HG03469 (cell line): ENCODE results near the gene PHC2.

Experiments used
- ATAC-seq: cut with Tn5 transposase; IDR thresholded peaks from one replicate; pipeline ENCODE4 v1.9.1; 2021; ENCODE audit warnings: mild to moderate bottlenecking, moderate library complexity, moderate number of reproducible peaks; ENCODE audit not compliant: unreplicated experiment

The PHC2 gene

GRCh38 chr1:33455539-33456501 is 24.9 kb upstream of the PHC2 start:
- ATAC-seq: no peak

GRCh38 chr1:33454646-33455282 is 23.9 kb upstream of the PHC2 start:
- ATAC-seq: no peak

GRCh38 chr1:33446590-33446989 is 15.7 kb upstream of the PHC2 start:
- no peak for ATAC-seq

DNA sequence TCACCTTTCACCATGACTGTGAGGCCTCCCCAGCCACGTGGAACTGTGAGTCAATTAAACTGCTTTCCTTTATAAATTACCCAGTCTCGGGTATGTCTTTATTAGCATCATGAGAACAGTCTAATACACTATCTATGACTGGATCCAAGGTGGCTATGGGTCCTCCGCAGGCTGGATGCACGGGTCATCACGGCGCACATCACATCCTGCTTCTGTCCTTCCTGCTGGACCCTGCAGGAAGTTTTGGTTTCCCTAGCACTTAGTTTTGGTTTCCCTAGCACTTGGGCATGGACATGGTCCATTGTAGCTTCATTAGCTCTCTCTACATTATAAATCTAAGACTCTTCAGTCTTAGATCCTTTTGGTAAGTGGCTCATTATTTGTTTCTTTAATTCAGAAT is 14.2 kb upstream of the PHC2 start:
- no peak for ATAC-seq

GRCh38 chr1:33443705-33444180 is 12.8 kb upstream of the PHC2 start:
- ATAC-seq: no peak

DNA sequence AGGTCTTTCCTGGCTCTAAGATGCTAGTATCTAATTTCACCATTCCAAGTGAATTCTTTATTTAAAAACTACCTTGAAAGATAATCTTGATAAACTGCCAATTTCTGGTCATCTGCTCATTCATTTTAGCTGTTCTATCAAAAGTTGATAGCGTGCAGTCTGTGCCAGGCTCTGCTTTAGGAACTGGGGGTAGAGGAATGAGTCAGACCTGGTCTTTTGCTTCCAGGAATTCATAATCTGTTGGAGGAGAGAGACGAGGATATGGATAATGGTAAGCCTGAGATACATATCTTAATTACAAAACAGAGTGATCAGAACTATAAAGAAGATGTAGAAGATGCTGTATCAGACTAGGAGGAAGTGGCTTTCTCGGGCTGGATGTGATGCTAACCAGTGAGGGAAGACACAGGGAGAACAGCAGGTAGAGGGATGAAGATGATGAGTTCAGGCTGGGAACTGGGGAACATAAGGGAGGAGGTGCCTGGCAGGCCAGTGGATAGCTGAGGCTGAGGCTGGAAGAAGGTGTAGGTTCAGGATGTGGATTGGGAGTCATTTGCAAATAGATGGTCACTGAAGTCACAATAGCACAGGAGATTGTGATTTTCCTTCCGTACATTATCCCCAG is 12.3 kb upstream of the PHC2 start:
- no peak for ATAC-seq

DNA sequence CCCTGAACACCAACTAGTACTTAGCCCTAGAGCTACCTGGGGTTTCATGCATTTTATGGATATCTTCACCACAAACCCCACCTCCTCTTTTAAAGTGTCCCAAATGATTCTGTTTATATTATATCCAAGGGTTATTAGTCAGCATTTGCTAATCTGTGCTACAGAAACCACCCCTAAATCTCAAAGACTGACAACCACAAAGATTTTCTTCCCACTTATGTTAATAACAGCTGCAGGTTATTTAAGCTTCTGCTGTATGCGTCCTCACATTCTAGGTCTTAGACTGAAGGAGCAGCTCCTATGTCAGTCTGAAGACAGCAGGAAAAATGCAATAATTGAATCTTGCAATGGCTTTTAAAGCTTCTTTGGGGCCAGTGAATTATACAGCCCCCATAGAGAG is 11.2 kb upstream of the PHC2 start:
- no peak for ATAC-seq

DNA sequence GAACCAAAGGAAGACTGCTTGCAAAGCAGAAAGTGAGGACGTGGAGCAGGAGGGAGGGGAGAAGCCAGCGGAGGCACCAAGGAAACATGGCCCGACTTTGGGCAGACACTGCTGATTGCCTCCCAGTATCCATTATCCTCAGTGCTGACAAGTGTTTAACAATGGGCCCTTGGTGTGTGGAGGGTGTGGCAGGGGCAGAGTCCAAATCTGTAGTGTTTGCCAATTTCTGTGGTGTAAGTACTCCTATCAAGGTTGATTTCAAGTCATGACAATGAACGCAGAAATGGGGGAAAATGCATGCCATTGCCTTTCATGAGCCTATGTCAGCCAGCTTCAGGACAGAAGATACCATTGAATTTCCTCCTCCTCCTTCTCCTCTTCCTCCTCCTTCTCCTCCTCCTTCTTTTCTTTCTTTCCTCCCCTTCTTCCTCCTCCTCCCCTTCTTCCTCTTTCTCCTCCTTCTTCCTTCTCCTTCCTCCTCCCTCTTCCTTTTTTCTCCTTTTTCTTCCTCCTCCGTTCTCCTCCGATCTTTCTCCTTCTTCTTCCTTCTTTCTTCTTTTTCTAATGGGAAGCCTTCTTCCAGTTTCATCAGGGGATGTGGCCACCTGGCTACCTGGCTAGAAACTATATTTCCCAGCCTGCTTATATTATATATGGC is 10.3 kb upstream of the PHC2 start:
- no peak for ATAC-seq

- no peak for ATAC-seq
These were observed 8.8 kb upstream of the PHC2 start for GRCh38 chr1:33439662-33440061.

- ATAC-seq: no peak
These were observed 7.7 kb upstream of the PHC2 start for GRCh38 chr1:33438364-33439160.

DNA sequence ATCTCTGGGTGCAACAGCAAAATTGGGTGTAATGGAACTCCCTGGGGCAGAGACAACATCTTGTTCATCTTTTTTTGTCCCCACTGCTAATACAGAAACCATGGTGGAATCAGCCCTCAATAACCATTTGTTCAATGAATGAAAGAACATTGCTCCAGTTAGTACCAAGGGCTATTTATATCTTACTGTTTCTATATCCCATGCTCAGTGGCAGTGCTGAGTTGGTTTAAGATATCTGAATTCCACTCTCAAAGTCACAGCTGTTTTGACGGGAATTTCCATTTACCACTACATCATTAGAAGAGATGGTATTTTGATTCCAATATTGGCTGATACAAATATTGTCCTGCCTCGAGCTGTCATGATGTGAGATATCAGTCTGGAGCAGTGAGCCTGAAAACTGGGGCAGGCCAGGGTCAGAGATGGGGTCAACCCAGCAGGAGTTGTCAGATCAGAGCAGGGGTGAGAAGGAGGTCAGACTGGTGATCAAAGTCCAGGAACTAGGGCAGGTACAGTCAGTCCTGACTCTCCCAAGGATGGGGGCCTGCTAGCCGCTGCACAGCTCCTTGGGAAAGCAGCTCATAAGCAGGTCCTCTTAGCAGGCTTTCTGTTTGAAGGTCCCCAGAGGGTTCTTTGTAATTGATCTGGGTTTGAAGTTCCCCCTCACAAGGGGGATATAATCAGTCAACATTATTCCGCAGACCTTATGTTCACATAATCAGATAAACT is 5.8 kb upstream of the PHC2 start:
- ATAC-seq: no peak

- no peak for ATAC-seq
These were observed 4.4 kb upstream of the PHC2 start for GRCh38 chr1:33435096-33435820.

- no peak for ATAC-seq
These were observed 3.5 kb upstream of the PHC2 start for GRCh38 chr1:33434363-33434750.

GRCh38 chr1:33433509-33434362 is 2.8 kb upstream of the PHC2 start:
- no peak for ATAC-seq

GRCh38 chr1:33429856-33430691 is 821 bp downstream of the PHC2 start:
- no peak for ATAC-seq

- ATAC-seq: no peak
These were observed 1.6 kb downstream of the PHC2 start for GRCh38 chr1:33429332-33429731.

GRCh38 chr1:33428661-33429060 is 2.2 kb downstream of the PHC2 start:
- ATAC-seq: no peak
